Measurements from ENCODE around the gene LRRC56.

DNA sequence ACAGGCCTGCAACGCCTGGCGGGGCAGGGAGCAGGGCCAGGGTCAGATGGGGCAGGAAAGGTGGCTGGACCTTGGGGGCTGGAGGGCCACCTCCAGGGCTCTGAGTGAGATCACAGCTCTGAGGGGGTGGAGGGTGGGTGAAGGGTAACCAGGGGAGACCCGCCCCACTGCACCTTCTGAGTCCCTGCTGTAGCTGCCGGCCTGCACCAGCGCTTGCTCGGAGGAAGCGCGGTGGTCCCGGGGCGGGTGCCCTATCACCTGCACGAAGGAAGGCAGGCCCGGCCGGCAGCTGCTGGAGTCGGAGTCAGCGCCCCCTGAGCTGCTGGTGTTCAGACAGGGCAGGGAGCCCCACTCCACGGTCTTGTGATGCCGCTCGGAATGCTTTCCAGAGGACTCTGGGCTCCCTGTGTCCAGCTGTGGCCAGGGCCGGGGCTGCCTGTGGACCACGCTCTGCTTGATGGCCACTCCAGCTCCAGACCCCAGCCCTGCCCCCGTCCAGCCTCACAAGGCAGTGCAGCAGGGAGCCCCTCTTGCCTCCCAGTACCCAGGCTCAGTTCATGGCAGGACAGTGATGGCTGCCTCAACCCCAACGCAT is 19.4 kb downstream of the LRRC56 start:
- TF ChIP-seq, protein P1, sequence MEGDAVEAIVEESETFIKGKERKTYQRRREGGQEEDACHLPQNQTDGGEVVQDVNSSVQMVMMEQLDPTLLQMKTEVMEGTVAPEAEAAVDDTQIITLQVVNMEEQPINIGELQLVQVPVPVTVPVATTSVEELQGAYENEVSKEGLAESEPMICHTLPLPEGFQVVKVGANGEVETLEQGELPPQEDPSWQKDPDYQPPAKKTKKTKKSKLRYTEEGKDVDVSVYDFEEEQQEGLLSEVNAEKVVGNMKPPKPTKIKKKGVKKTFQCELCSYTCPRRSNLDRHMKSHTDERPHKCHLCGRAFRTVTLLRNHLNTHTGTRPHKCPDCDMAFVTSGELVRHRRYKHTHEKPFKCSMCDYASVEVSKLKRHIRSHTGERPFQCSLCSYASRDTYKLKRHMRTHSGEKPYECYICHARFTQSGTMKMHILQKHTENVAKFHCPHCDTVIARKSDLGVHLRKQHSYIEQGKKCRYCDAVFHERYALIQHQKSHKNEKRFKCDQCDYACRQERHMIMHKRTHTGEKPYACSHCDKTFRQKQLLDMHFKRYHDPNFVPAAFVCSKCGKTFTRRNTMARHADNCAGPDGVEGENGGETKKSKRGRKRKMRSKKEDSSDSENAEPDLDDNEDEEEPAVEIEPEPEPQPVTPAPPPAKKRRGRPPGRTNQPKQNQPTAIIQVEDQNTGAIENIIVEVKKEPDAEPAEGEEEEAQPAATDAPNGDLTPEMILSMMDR (IDR thresholded peaks at IDR 0.05), result no peak
- TF ChIP-seq, protein P2, sequence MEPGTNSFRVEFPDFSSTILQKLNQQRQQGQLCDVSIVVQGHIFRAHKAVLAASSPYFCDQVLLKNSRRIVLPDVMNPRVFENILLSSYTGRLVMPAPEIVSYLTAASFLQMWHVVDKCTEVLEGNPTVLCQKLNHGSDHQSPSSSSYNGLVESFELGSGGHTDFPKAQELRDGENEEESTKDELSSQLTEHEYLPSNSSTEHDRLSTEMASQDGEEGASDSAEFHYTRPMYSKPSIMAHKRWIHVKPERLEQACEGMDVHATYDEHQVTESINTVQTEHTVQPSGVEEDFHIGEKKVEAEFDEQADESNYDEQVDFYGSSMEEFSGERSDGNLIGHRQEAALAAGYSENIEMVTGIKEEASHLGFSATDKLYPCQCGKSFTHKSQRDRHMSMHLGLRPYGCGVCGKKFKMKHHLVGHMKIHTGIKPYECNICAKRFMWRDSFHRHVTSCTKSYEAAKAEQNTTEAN (CRISPR knock-in tag; IDR thresholded peaks at IDR 0.05), result no peak
- TF ChIP-seq, protein P3, sequence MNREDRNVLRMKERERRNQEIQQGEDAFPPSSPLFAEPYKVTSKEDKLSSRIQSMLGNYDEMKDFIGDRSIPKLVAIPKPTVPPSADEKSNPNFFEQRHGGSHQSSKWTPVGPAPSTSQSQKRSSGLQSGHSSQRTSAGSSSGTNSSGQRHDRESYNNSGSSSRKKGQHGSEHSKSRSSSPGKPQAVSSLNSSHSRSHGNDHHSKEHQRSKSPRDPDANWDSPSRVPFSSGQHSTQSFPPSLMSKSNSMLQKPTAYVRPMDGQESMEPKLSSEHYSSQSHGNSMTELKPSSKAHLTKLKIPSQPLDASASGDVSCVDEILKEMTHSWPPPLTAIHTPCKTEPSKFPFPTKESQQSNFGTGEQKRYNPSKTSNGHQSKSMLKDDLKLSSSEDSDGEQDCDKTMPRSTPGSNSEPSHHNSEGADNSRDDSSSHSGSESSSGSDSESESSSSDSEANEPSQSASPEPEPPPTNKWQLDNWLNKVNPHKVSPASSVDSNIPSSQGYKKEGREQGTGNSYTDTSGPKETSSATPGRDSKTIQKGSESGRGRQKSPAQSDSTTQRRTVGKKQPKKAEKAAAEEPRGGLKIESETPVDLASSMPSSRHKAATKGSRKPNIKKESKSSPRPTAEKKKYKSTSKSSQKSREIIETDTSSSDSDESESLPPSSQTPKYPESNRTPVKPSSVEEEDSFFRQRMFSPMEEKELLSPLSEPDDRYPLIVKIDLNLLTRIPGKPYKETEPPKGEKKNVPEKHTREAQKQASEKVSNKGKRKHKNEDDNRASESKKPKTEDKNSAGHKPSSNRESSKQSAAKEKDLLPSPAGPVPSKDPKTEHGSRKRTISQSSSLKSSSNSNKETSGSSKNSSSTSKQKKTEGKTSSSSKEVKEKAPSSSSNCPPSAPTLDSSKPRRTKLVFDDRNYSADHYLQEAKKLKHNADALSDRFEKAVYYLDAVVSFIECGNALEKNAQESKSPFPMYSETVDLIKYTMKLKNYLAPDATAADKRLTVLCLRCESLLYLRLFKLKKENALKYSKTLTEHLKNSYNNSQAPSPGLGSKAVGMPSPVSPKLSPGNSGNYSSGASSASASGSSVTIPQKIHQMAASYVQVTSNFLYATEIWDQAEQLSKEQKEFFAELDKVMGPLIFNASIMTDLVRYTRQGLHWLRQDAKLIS (CRISPR knock-in tag; IDR thresholded peaks at IDR 0.05; ENCODE audit: borderline replicate concordance), result no peak
- no peak for TF ChIP-seq CBFB (CRISPR knock-in tag; IDR thresholded peaks at IDR 0.05; ENCODE audit: low read depth)
- TF ChIP-seq, protein P4, sequence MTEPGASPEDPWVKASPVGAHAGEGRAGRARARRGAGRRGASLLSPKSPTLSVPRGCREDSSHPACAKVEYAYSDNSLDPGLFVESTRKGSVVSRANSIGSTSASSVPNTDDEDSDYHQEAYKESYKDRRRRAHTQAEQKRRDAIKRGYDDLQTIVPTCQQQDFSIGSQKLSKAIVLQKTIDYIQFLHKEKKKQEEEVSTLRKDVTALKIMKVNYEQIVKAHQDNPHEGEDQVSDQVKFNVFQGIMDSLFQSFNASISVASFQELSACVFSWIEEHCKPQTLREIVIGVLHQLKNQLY (CRISPR knock-in tag; IDR thresholded peaks at IDR 0.05), result no peak
- TF ChIP-seq, protein P5, sequence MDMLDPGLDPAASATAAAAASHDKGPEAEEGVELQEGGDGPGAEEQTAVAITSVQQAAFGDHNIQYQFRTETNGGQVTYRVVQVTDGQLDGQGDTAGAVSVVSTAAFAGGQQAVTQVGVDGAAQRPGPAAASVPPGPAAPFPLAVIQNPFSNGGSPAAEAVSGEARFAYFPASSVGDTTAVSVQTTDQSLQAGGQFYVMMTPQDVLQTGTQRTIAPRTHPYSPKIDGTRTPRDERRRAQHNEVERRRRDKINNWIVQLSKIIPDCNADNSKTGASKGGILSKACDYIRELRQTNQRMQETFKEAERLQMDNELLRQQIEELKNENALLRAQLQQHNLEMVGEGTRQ (CRISPR knock-in tag; IDR thresholded peaks at IDR 0.05), result no peak
- no peak for TF ChIP-seq FOXP1 (CRISPR knock-in tag; IDR thresholded peaks at IDR 0.05; ENCODE audit: borderline replicate concordance)
- TF ChIP-seq TEAD4 (CRISPR knock-in tag; IDR thresholded peaks at IDR 0.05), result no peak
- TF ChIP-seq NR2C2 (CRISPR knock-in tag; IDR thresholded peaks at IDR 0.05), result no peak
- TF ChIP-seq NFYB (CRISPR knock-in tag; conservative IDR thresholded peaks at IDR 0.05; ENCODE audit: low read depth), result no peak
- TF ChIP-seq CREB1 (CRISPR knock-in tag; IDR thresholded peaks at IDR 0.05), result no peak
- TF ChIP-seq, protein P6, sequence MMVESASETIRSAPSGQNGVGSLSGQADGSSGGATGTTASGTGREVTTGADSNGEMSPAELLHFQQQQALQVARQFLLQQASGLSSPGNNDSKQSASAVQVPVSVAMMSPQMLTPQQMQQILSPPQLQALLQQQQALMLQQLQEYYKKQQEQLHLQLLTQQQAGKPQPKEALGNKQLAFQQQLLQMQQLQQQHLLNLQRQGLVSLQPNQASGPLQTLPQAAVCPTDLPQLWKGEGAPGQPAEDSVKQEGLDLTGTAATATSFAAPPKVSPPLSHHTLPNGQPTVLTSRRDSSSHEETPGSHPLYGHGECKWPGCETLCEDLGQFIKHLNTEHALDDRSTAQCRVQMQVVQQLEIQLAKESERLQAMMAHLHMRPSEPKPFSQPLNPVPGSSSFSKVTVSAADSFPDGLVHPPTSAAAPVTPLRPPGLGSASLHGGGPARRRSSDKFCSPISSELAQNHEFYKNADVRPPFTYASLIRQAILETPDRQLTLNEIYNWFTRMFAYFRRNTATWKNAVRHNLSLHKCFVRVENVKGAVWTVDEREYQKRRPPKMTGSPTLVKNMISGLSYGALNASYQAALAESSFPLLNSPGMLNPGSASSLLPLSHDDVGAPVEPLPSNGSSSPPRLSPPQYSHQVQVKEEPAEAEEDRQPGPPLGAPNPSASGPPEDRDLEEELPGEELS (CRISPR knock-in tag; IDR thresholded peaks at IDR 0.05), result no peak
